Measurements from ENCODE around the gene COPG2.

Gene COPG2

GRCh38 chr7:130505753-130506152 is 162.8 kb downstream of the COPG2 start:
- no peak for DNase-seq (ENCODE audit: low read depth in 2 of 2, low spot score in 1 of 2)

GRCh38 chr7:130500910-130501309 is 167.6 kb downstream of the COPG2 start:
- DNase-seq (ENCODE audit: low read depth in 2 of 2, low spot score in 1 of 2) = no peak

GRCh38 chr7:130500463-130500862 is 168.1 kb downstream of the COPG2 start:
- no peak for DNase-seq (ENCODE audit: low read depth in 2 of 2, low spot score in 1 of 2)

GRCh38 chr7:130494431-130494858 is 174.1 kb downstream of the COPG2 start:
- DNase-seq (ENCODE audit: low read depth in 2 of 2, low spot score in 1 of 2) = no peak

GRCh38 chr7:130493275-130493873 is 175.2 kb downstream of the COPG2 start:
- no peak for DNase-seq (ENCODE audit: low read depth in 2 of 2, low spot score in 1 of 2)

GRCh38 chr7:130492523-130493274 is 175.8 kb downstream of the COPG2 start:
- DNase-seq (ENCODE audit: low read depth in 2 of 2, low spot score in 1 of 2) = no peak

- no peak for DNase-seq (ENCODE audit: low read depth in 2 of 2, low spot score in 1 of 2)
Observed at GRCh38 chr7:130491841-130492522, 176.6 kb downstream of the COPG2 start, which contains the start of gene MEST. Gene MEST (plus strand): TSS chr7:130492085. CDS start chr7:130492314, 229 bp downstream.

- no peak for DNase-seq (ENCODE audit: low read depth in 2 of 2, low spot score in 1 of 2)
Observed at GRCh38 chr7:130490888-130491804, 177.4 kb downstream of the COPG2 start.

GRCh38 chr7:130490311-130490791 is 178.2 kb downstream of the COPG2 start:
- DNase-seq (ENCODE audit: low read depth in 2 of 2, low spot score in 1 of 2) = no peak

GRCh38 chr7:130489140-130489983 is 179.2 kb downstream of the COPG2 start:
- DNase-seq (ENCODE audit: low read depth in 2 of 2, low spot score in 1 of 2) = no peak

GRCh38 chr7:130488392-130489139 is 180.0 kb downstream of the COPG2 start:
- DNase-seq (ENCODE audit: low read depth in 2 of 2, low spot score in 1 of 2) = no peak

GRCh38 chr7:130486954-130487436 is 181.6 kb downstream of the COPG2 start:
- no peak for DNase-seq (ENCODE audit: low read depth in 2 of 2, low spot score in 1 of 2)

- no peak for DNase-seq (ENCODE audit: low read depth in 2 of 2, low spot score in 1 of 2)
Observed at GRCh38 chr7:130486114-130486953, 182.2 kb downstream of the COPG2 start.

GRCh38 chr7:130485734-130486113 is 182.8 kb downstream of the COPG2 start:
- DNase-seq (ENCODE audit: low read depth in 2 of 2, low spot score in 1 of 2) = no peak

GRCh38 chr7:130483031-130483430 is 185.5 kb downstream of the COPG2 start:
- no peak for DNase-seq (ENCODE audit: low read depth in 2 of 2, low spot score in 1 of 2)

- DNase-seq (ENCODE audit: low read depth in 2 of 2, low spot score in 1 of 2) = no peak
Observed at GRCh38 chr7:130481898-130482297, 186.7 kb downstream of the COPG2 start.

GRCh38 chr7:130479716-130480400 is 188.7 kb downstream of the COPG2 start:
- no peak for DNase-seq (ENCODE audit: low read depth in 2 of 2, low spot score in 1 of 2)

GRCh38 chr7:130478991-130479390 is 189.6 kb downstream of the COPG2 start:
- DNase-seq (ENCODE audit: low read depth in 2 of 2, low spot score in 1 of 2) = no peak
